ENCODE measurements around the gene CDK19.

Gene CDK19

GRCh38 chr6:110650755-110651154 lies 164.5 kb downstream of the CDK19 start:
- Histone ChIP-seq H3K36me3 (ENCODE audit: control insufficient read depth in 1 of 2, insufficient read depth in 2 of 2, low read depth in 1 of 2, low read length in 2 of 2) (peaks cover 4 to 12% of the 10 kb centered on the region in 2 experiments), H3K4me1 (ENCODE audit: control insufficient read depth, insufficient read depth, low read depth, low read length) (no peaks in the 10 kb centered on the region)

GRCh38 chr6:110649704-110650103 lies 165.6 kb downstream of the CDK19 start:
- H3K36me3 ChIP-seq (ENCODE audit: control insufficient read depth in 1 of 2, insufficient read depth in 2 of 2, low read depth in 1 of 2, low read length in 2 of 2): peaks cover 8 to 16% of the 10 kb centered on the region in 2 experiments
- H2BK120ac ChIP-seq (ENCODE audit: low read depth, low read length): no peak overlapping the region
- no peak overlapping the region for H3K9ac ChIP-seq (ENCODE audit: low read length)
- no peak for DNase-seq
- H3K4ac ChIP-seq (ENCODE audit: low read depth in 1 of 2, low read length in 2 of 2): no peak overlapping the region
- H3K79me1 ChIP-seq (replicated peaks; ENCODE audit: low read length, poor library complexity, severe bottlenecking): no peaks in the 10 kb centered on the region
- H3K4me1 ChIP-seq (ENCODE audit: control insufficient read depth, insufficient read depth, low read depth, low read length): no peaks in the 10 kb centered on the region
- no peak overlapping the region for H4K8ac ChIP-seq (ENCODE audit: low read length)
- no peak overlapping the region for H2AK5ac ChIP-seq (ENCODE audit: low read length, severe bottlenecking)
- no peaks in the 10 kb centered on the region for H3K9me3 ChIP-seq (ENCODE audit: control insufficient read depth, low read length)
- no peak overlapping the region for H3K14ac ChIP-seq (ENCODE audit: low read length in 2 of 2)
- no peak overlapping the region for H2BK5ac ChIP-seq (ENCODE audit: low read depth, low read length, poor library complexity, severe bottlenecking)
- no peaks in the 10 kb centered on the region for H3K27me3 ChIP-seq (ENCODE audit: control insufficient read depth in 1 of 2, insufficient read depth in 1 of 2, low read length in 2 of 2)
- H3K23ac ChIP-seq (ENCODE audit: low read length in 2 of 2): no peak overlapping the region
- no peak overlapping the region for H3K18ac ChIP-seq (ENCODE audit: low read depth in 1 of 2, low read length in 2 of 2)
- no peak overlapping the region for H3K4me2 ChIP-seq (ENCODE audit: low read length, poor library complexity, severe bottlenecking)
- no peak overlapping the region for H3K4me3 ChIP-seq (ENCODE audit: insufficient read depth in 1 of 2, low read depth in 1 of 2, low read length in 2 of 2)
- no peak overlapping the region for H4K91ac ChIP-seq (ENCODE audit: low read length)
- no peak overlapping the region for H2BK12ac ChIP-seq (ENCODE audit: low read length in 2 of 2)
- no peak overlapping the region for H2BK15ac ChIP-seq (ENCODE audit: low read depth, poor library complexity, severe bottlenecking)
- no peak overlapping the region for H3K27ac ChIP-seq (ENCODE audit: low read length, poor library complexity, severe bottlenecking)
- no peak overlapping the region for H2AFZ ChIP-seq (ENCODE audit: low read depth, low read length)

More at GRCh38 chr6:110650755-110651154, 164.5 kb downstream of the CDK19 start:
- Histone ChIP-seq H3K9ac (ENCODE audit: low read length) (no peak overlapping the region), H3K14ac (ENCODE audit: low read length in 2 of 2) (no peak overlapping the region), H3K4ac (ENCODE audit: low read depth in 1 of 2, low read length in 2 of 2) (no peak overlapping the region), H3K4me2 (ENCODE audit: low read length, poor library complexity, severe bottlenecking) (no peak overlapping the region), H4K8ac (ENCODE audit: low read length) (no peak overlapping the region), H2AK5ac (ENCODE audit: low read length, severe bottlenecking) (no peak overlapping the region), H2AFZ (ENCODE audit: low read depth, low read length) (no peak overlapping the region), H2BK5ac (ENCODE audit: low read depth, low read length, poor library complexity, severe bottlenecking) (no peak overlapping the region), H3K79me1 (replicated peaks; ENCODE audit: low read length, poor library complexity, severe bottlenecking) (peaks cover 3% of the 10 kb centered on the region), H3K9me3 (ENCODE audit: control insufficient read depth, low read length) (no peaks in the 10 kb centered on the region), H2BK15ac (ENCODE audit: low read depth, poor library complexity, severe bottlenecking) (no peak overlapping the region), H3K23ac (ENCODE audit: low read length in 2 of 2) (no peak overlapping the region), H3K18ac (ENCODE audit: low read depth in 1 of 2, low read length in 2 of 2) (no peak overlapping the region), H3K27me3 (ENCODE audit: control insufficient read depth in 1 of 2, insufficient read depth in 1 of 2, low read length in 2 of 2) (no peaks in the 10 kb centered on the region), H3K27ac (ENCODE audit: low read length, poor library complexity, severe bottlenecking) (no peak overlapping the region), H2BK120ac (ENCODE audit: low read depth, low read length) (no peak overlapping the region), H4K91ac (ENCODE audit: low read length) (no peak overlapping the region), H2BK12ac (ENCODE audit: low read length in 2 of 2) (no peak overlapping the region), H3K4me3 (ENCODE audit: insufficient read depth in 1 of 2, low read depth in 1 of 2, low read length in 2 of 2) (no peak overlapping the region)
- DNase-seq: no peak
- 93% methylated on average over 3 of the region's 4 CpGs for WGBS

DNA sequence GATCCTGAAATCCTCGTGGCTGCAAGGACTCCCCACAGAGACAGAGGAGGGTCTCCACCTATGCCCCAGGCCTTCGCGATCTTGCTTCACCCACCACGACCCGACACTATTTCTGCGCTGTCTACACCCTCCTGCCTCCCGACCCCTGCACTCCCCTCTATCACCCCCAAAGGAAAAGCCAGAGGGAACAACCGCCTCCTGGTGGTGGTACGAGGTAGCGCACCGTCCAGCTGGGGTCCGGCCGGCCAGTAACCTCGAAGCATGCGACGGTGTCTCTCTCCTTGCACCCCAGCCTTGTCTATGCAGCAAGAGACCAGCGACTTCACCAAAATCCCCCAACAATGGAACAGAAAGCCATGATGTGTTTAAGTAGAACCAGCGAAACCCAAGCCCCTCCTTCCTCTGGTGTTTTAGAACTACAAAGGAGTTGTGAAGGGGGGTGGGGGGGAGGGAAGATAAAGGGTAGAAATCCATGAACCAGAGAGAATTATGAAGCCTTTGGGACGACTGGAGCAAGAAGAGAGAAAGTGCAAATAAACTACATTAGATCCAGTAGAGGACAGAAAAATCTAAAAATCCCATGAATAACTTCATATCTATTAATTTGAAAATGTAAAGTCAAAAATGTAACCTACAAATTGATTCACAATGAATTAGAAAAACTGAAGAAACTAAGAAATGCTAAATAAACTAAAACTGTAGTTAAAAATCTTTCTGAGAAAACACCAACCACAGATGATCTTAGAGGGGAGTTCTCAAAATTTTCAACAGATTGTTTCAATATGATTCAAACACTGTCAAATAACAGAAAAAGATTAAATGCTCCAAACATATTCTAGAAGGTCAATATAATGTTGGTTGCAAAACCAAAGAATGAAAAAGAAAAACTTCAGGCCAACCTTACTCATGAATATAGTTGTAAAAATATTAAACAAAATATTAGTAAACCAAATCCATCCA lies 168.0 kb downstream of the CDK19 start:
- WGBS: 80% methylated on average over 16 of the region's 19 CpGs
- H2BK120ac ChIP-seq (ENCODE audit: low read depth, low read length): no peak overlapping the region
- no peaks in the 10 kb centered on the region for H3K27me3 ChIP-seq (ENCODE audit: control insufficient read depth in 1 of 2, insufficient read depth in 1 of 2, low read length in 2 of 2)
- no peaks in the 10 kb centered on the region for H3K4me1 ChIP-seq (ENCODE audit: control insufficient read depth, insufficient read depth, low read depth, low read length)
- no peak overlapping the region for H3K4ac ChIP-seq (ENCODE audit: low read depth in 1 of 2, low read length in 2 of 2)
- H3K9me3 ChIP-seq (ENCODE audit: control insufficient read depth, low read length): no peaks in the 10 kb centered on the region
- H2BK5ac ChIP-seq (ENCODE audit: low read depth, low read length, poor library complexity, severe bottlenecking): no peak overlapping the region
- no peak overlapping the region for H3K18ac ChIP-seq (ENCODE audit: low read depth in 1 of 2, low read length in 2 of 2)
- peaks cover 3% of the 10 kb centered on the region for H3K79me1 ChIP-seq (replicated peaks; ENCODE audit: low read length, poor library complexity, severe bottlenecking)
- no peak overlapping the region for H2AFZ ChIP-seq (ENCODE audit: low read depth, low read length)
- no peak overlapping the region for H3K27ac ChIP-seq (ENCODE audit: low read length, poor library complexity, severe bottlenecking)
- DNase-seq: no peak
- H2BK15ac ChIP-seq (ENCODE audit: low read depth, poor library complexity, severe bottlenecking): no peak overlapping the region
- H3K23ac ChIP-seq (ENCODE audit: low read length in 2 of 2): no peak overlapping the region
- H4K91ac ChIP-seq (ENCODE audit: low read length): no peak overlapping the region
- H3K9ac ChIP-seq (ENCODE audit: low read length): no peak overlapping the region
- no peak overlapping the region for H2AK5ac ChIP-seq (ENCODE audit: low read length, severe bottlenecking)
- peaks cover 8 to 16% of the 10 kb centered on the region in 2 experiments for H3K36me3 ChIP-seq (ENCODE audit: control insufficient read depth in 1 of 2, insufficient read depth in 2 of 2, low read depth in 1 of 2, low read length in 2 of 2)
- no peak overlapping the region for H3K4me2 ChIP-seq (ENCODE audit: low read length, poor library complexity, severe bottlenecking)
- H3K14ac ChIP-seq (ENCODE audit: low read length in 2 of 2): no peak overlapping the region
- H2BK12ac ChIP-seq (ENCODE audit: low read length in 2 of 2): no peak overlapping the region
- H4K8ac ChIP-seq (ENCODE audit: low read length): no peak overlapping the region
- no peak overlapping the region for H3K4me3 ChIP-seq (ENCODE audit: insufficient read depth in 1 of 2, low read depth in 1 of 2, low read length in 2 of 2)

GRCh38 chr6:110646419-110646698 lies 168.9 kb downstream of the CDK19 start:
- no peak overlapping the region for H3K27ac ChIP-seq (ENCODE audit: low read length, poor library complexity, severe bottlenecking)
- H2BK5ac ChIP-seq (ENCODE audit: low read depth, low read length, poor library complexity, severe bottlenecking): no peak overlapping the region
- peaks cover 3% of the 10 kb centered on the region for H3K79me1 ChIP-seq (replicated peaks; ENCODE audit: low read length, poor library complexity, severe bottlenecking)
- H3K4me2 ChIP-seq (ENCODE audit: low read length, poor library complexity, severe bottlenecking): no peak overlapping the region
- no peak overlapping the region for H2BK120ac ChIP-seq (ENCODE audit: low read depth, low read length)
- no peak overlapping the region for H3K4ac ChIP-seq (ENCODE audit: low read depth in 1 of 2, low read length in 2 of 2)
- no peaks in the 10 kb centered on the region for H3K27me3 ChIP-seq (ENCODE audit: control insufficient read depth in 1 of 2, insufficient read depth in 1 of 2, low read length in 2 of 2)
- no peak overlapping the region for H2BK15ac ChIP-seq (ENCODE audit: low read depth, poor library complexity, severe bottlenecking)
- H3K36me3 ChIP-seq (ENCODE audit: control insufficient read depth in 1 of 2, insufficient read depth in 2 of 2, low read depth in 1 of 2, low read length in 2 of 2): peaks cover 8 to 16% of the 10 kb centered on the region in 2 experiments
- H3K4me1 ChIP-seq (ENCODE audit: control insufficient read depth, insufficient read depth, low read depth, low read length): no peaks in the 10 kb centered on the region
- no peak overlapping the region for H3K23ac ChIP-seq (ENCODE audit: low read length in 2 of 2)
- no peak overlapping the region for H3K14ac ChIP-seq (ENCODE audit: low read length in 2 of 2)
- H3K4me3 ChIP-seq (ENCODE audit: insufficient read depth in 1 of 2, low read depth in 1 of 2, low read length in 2 of 2): no peak overlapping the region
- no peak overlapping the region for H3K18ac ChIP-seq (ENCODE audit: low read depth in 1 of 2, low read length in 2 of 2)
- no peak overlapping the region for H4K91ac ChIP-seq (ENCODE audit: low read length)
- H2AFZ ChIP-seq (ENCODE audit: low read depth, low read length): no peak overlapping the region
- H3K9me3 ChIP-seq (ENCODE audit: control insufficient read depth, low read length): no peaks in the 10 kb centered on the region
- H2BK12ac ChIP-seq (ENCODE audit: low read length in 2 of 2): no peak overlapping the region
- no peak overlapping the region for H3K9ac ChIP-seq (ENCODE audit: low read length)
- H4K8ac ChIP-seq (ENCODE audit: low read length): no peak overlapping the region
- H2AK5ac ChIP-seq (ENCODE audit: low read length, severe bottlenecking): no peak overlapping the region
- WGBS: 81% methylated on average over 17 of the region's 17 CpGs
- no peak for DNase-seq
